ENCODE results near the gene EPB41L4A.
"Not testable (repeated sequence)": the region's sequence is repeated elsewhere in the genome, so short reads cannot be mapped to it uniquely, and the experiment has no call there.

EPB41L4A gene

GRCh38 chr5:112239996-112240395 is 179.1 kb downstream of the EPB41L4A start:
- no peak overlapping the region for H3K27ac ChIP-seq (ENCODE audit: low read length)
- no peaks in the 10 kb centered on the region for H3K36me3 ChIP-seq (ENCODE audit: control insufficient read depth in 1 of 2, insufficient read depth in 2 of 2, low read length in 2 of 2)
- no peak overlapping the region for H3K4me3 ChIP-seq (ENCODE audit: low read depth in 1 of 2, low read length in 2 of 2)
- H3K27me3 ChIP-seq (ENCODE audit: low read depth, low read length), result no peaks in the 10 kb centered on the region
- no peaks in the 10 kb centered on the region for H3K4me1 ChIP-seq (ENCODE audit: control insufficient read depth in 1 of 2, insufficient read depth in 2 of 2, low read length in 2 of 2)
- no peaks in the 10 kb centered on the region for H3K9me3 ChIP-seq (ENCODE audit: control insufficient read depth in 1 of 2, low read length in 2 of 2)

GRCh38 chr5:112238473-112238872 is 180.6 kb downstream of the EPB41L4A start:
- Histone ChIP-seq H3K36me3 (ENCODE audit: control insufficient read depth in 1 of 2, insufficient read depth in 2 of 2, low read length in 2 of 2) (no peaks in the 10 kb centered on the region), H3K27me3 (ENCODE audit: low read depth, low read length) (no peaks in the 10 kb centered on the region), H3K4me3 (ENCODE audit: low read depth in 1 of 2, low read length in 2 of 2) (no peak overlapping the region), H3K4me1 (ENCODE audit: control insufficient read depth in 1 of 2, insufficient read depth in 2 of 2, low read length in 2 of 2) (no peaks in the 10 kb centered on the region), H3K9me3 (ENCODE audit: control insufficient read depth in 1 of 2, low read length in 2 of 2) (no peaks in the 10 kb centered on the region), H3K27ac (ENCODE audit: low read length) (no peak overlapping the region)

- H3K27me3 ChIP-seq (ENCODE audit: low read depth, low read length), result no peaks in the 10 kb centered on the region
- H3K27ac ChIP-seq (ENCODE audit: low read length), result no peak overlapping the region
- no peak overlapping the region for H3K4me3 ChIP-seq (ENCODE audit: low read depth in 1 of 2, low read length in 2 of 2)
- no peaks in the 10 kb centered on the region for H3K4me1 ChIP-seq (ENCODE audit: control insufficient read depth in 1 of 2, insufficient read depth in 2 of 2, low read length in 2 of 2)
- no peaks in the 10 kb centered on the region for H3K9me3 ChIP-seq (ENCODE audit: control insufficient read depth in 1 of 2, low read length in 2 of 2)
- H3K36me3 ChIP-seq (ENCODE audit: control insufficient read depth in 1 of 2, insufficient read depth in 2 of 2, low read length in 2 of 2), result no peaks in the 10 kb centered on the region
These were observed 181.6 kb downstream of the EPB41L4A start for GRCh38 chr5:112237456-112237855.

GRCh38 chr5:112234000-112234399 is 185.1 kb downstream of the EPB41L4A start:
- Histone ChIP-seq H3K4me3 (ENCODE audit: low read depth in 1 of 2, low read length in 2 of 2) (no peak overlapping the region), H3K36me3 (ENCODE audit: control insufficient read depth in 1 of 2, insufficient read depth in 2 of 2, low read length in 2 of 2) (no peaks in the 10 kb centered on the region), H3K9me3 (ENCODE audit: control insufficient read depth in 1 of 2, low read length in 2 of 2) (no peaks in the 10 kb centered on the region), H3K4me1 (ENCODE audit: control insufficient read depth in 1 of 2, insufficient read depth in 2 of 2, low read length in 2 of 2) (peaks cover under 1% of the 10 kb centered on the region in 2 donors), H3K27me3 (ENCODE audit: low read depth, low read length) (no peaks in the 10 kb centered on the region), H3K27ac (ENCODE audit: low read length) (no peak overlapping the region)

GRCh38 chr5:112232667-112233066 is 186.4 kb downstream of the EPB41L4A start:
- H3K36me3 ChIP-seq (ENCODE audit: control insufficient read depth in 1 of 2, insufficient read depth in 2 of 2, low read length in 2 of 2), result no peaks in the 10 kb centered on the region

GRCh38 chr5:112230606-112231005 is 188.5 kb downstream of the EPB41L4A start:
- Histone ChIP-seq H3K36me3 (ENCODE audit: control insufficient read depth in 1 of 2, insufficient read depth in 2 of 2, low read length in 2 of 2) (no peaks in the 10 kb centered on the region), H3K27me3 (ENCODE audit: low read depth, low read length) (no peaks in the 10 kb centered on the region), H3K4me1 (ENCODE audit: control insufficient read depth in 1 of 2, insufficient read depth in 2 of 2, low read length in 2 of 2) (peaks cover 9 to 10% of the 10 kb centered on the region in 2 donors), H3K4me3 (ENCODE audit: low read depth in 1 of 2, low read length in 2 of 2) (no peak overlapping the region), H3K27ac (ENCODE audit: low read length) (no peak overlapping the region), H3K9me3 (ENCODE audit: control insufficient read depth in 1 of 2, low read length in 2 of 2) (no peaks in the 10 kb centered on the region)

More at GRCh38 chr5:112232667-112233066, 186.4 kb downstream of the EPB41L4A start:
- Histone ChIP-seq H3K9me3 (ENCODE audit: control insufficient read depth in 1 of 2, low read length in 2 of 2) (no peaks in the 10 kb centered on the region), H3K4me3 (ENCODE audit: low read depth in 1 of 2, low read length in 2 of 2) (no peak overlapping the region), H3K27me3 (ENCODE audit: low read depth, low read length) (no peaks in the 10 kb centered on the region), H3K4me1 (ENCODE audit: control insufficient read depth in 1 of 2, insufficient read depth in 2 of 2, low read length in 2 of 2) (peaks cover 9 to 10% of the 10 kb centered on the region in 2 donors), H3K27ac (ENCODE audit: low read length) (no peak overlapping the region)

- no peaks in the 10 kb centered on the region for H3K36me3 ChIP-seq (ENCODE audit: control insufficient read depth in 1 of 2, insufficient read depth in 2 of 2, low read length in 2 of 2)
- H3K9me3 ChIP-seq (ENCODE audit: control insufficient read depth in 1 of 2, low read length in 2 of 2), result no peaks in the 10 kb centered on the region
- no peak overlapping the region for H3K27ac ChIP-seq (ENCODE audit: low read length)
- no peaks in the 10 kb centered on the region for H3K27me3 ChIP-seq (ENCODE audit: low read depth, low read length)
- H3K4me3 ChIP-seq (ENCODE audit: low read depth in 1 of 2, low read length in 2 of 2), result no peak overlapping the region
- H3K4me1 ChIP-seq (ENCODE audit: control insufficient read depth in 1 of 2, insufficient read depth in 2 of 2, low read length in 2 of 2), result peaks cover 9 to 10% of the 10 kb centered on the region in 2 donors
These were observed 190.4 kb downstream of the EPB41L4A start for GRCh38 chr5:112228667-112229066.

GRCh38 chr5:112227911-112228631 is 191.0 kb downstream of the EPB41L4A start:
- Histone ChIP-seq H3K27me3 (ENCODE audit: low read depth, low read length) (no peaks in the 10 kb centered on the region), H3K36me3 (ENCODE audit: control insufficient read depth in 1 of 2, insufficient read depth in 2 of 2, low read length in 2 of 2) (no peaks in the 10 kb centered on the region), H3K27ac (ENCODE audit: low read length) (no peak overlapping the region), H3K9me3 (ENCODE audit: control insufficient read depth in 1 of 2, low read length in 2 of 2) (no peaks in the 10 kb centered on the region), H3K4me1 (ENCODE audit: control insufficient read depth in 1 of 2, insufficient read depth in 2 of 2, low read length in 2 of 2) (peaks cover 9 to 10% of the 10 kb centered on the region in 2 donors), H3K4me3 (ENCODE audit: low read depth in 1 of 2, low read length in 2 of 2) (no peak overlapping the region)

GRCh38 chr5:112226215-112226614 is 192.9 kb downstream of the EPB41L4A start:
- Histone ChIP-seq H3K36me3 (ENCODE audit: control insufficient read depth in 1 of 2, insufficient read depth in 2 of 2, low read length in 2 of 2) (no peaks in the 10 kb centered on the region), H3K4me3 (ENCODE audit: low read depth in 1 of 2, low read length in 2 of 2) (no peak overlapping the region), H3K9me3 (ENCODE audit: control insufficient read depth in 1 of 2, low read length in 2 of 2) (no peaks in the 10 kb centered on the region), H3K4me1 (ENCODE audit: control insufficient read depth in 1 of 2, insufficient read depth in 2 of 2, low read length in 2 of 2) (peaks cover 9 to 10% of the 10 kb centered on the region in 2 donors), H3K27me3 (ENCODE audit: low read depth, low read length) (no peaks in the 10 kb centered on the region), H3K27ac (ENCODE audit: low read length) (no peak overlapping the region)

- H3K9me3 ChIP-seq (ENCODE audit: control insufficient read depth in 1 of 2, low read length in 2 of 2); H3K27me3 ChIP-seq (ENCODE audit: low read depth, low read length); H3K4me3 ChIP-seq (ENCODE audit: low read depth in 1 of 2, low read length in 2 of 2); H3K27ac ChIP-seq (ENCODE audit: low read length); H3K36me3 ChIP-seq (ENCODE audit: control insufficient read depth in 1 of 2, insufficient read depth in 2 of 2, low read length in 2 of 2); H3K4me1 ChIP-seq (ENCODE audit: control insufficient read depth in 1 of 2, insufficient read depth in 2 of 2, low read length in 2 of 2): not testable (repeated sequence)
These were observed 196.1 kb downstream of the EPB41L4A start for GRCh38 chr5:112222997-112223396.

- H3K27me3 ChIP-seq (ENCODE audit: low read depth, low read length), result no peaks in the 10 kb centered on the region
- H3K27ac ChIP-seq (ENCODE audit: low read length), result no peak overlapping the region
- no peak overlapping the region for H3K4me3 ChIP-seq (ENCODE audit: low read depth in 1 of 2, low read length in 2 of 2)
- no peaks in the 10 kb centered on the region for H3K4me1 ChIP-seq (ENCODE audit: control insufficient read depth in 1 of 2, insufficient read depth in 2 of 2, low read length in 2 of 2)
- no peaks in the 10 kb centered on the region for H3K36me3 ChIP-seq (ENCODE audit: control insufficient read depth in 1 of 2, insufficient read depth in 2 of 2, low read length in 2 of 2)
- no peaks in the 10 kb centered on the region for H3K9me3 ChIP-seq (ENCODE audit: control insufficient read depth in 1 of 2, low read length in 2 of 2)
These were observed 197.9 kb downstream of the EPB41L4A start for GRCh38 chr5:112221128-112221527.

- Histone ChIP-seq H3K36me3 (ENCODE audit: control insufficient read depth in 1 of 2, insufficient read depth in 2 of 2, low read length in 2 of 2) (no peaks in the 10 kb centered on the region), H3K27ac (ENCODE audit: low read length) (no peak overlapping the region), H3K4me3 (ENCODE audit: low read depth in 1 of 2, low read length in 2 of 2) (no peak overlapping the region), H3K27me3 (ENCODE audit: low read depth, low read length) (no peaks in the 10 kb centered on the region), H3K4me1 (ENCODE audit: control insufficient read depth in 1 of 2, insufficient read depth in 2 of 2, low read length in 2 of 2) (no peaks in the 10 kb centered on the region), H3K9me3 (ENCODE audit: control insufficient read depth in 1 of 2, low read length in 2 of 2) (no peaks in the 10 kb centered on the region)
These were observed 200.1 kb downstream of the EPB41L4A start for GRCh38 chr5:112219000-112219399.

Data from muscle layer of duodenum (tissue), 2 donors.